Fibroblast of peridontal ligament (primary cell): ENCODE data around the gene SMIM21.
A peak's percentile ranks its signal among the peaks of the same experiment; 100 is the strongest.

Experiments used
- DNase-seq: peaks from one replicate; pipeline ENCODE4 v3.0.0-alpha.2; 2010; ENCODE audit errors: extremely low read depth

Gene SMIM21

DNA sequence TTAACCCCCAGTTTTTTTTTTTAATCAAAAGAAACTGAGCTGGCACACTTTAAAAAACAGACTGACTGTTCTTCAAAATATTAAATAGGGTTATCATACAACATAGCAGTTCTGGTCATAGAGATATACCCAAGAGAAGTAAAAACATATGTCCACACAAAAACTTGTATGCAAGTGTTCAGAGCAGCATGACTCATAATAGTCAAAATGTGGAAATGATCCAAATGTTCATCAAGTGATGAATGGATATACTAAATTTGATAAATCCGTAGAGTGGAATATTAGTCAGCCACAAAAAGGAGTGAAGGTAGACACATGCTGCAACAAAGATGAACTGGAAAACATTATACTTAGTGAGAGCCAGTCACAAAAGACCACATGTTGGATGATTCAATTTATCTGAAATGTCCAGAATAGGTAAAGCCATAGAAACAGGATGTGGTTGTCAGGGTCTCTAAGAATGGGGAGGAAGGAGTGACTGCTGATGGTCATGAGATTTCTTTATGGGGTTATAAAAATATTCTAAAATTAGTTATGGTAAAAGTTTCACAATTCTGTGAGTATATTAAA is 5.1 kb downstream of the SMIM21 start:
- DNase-seq = peak; percentile 24

DNA sequence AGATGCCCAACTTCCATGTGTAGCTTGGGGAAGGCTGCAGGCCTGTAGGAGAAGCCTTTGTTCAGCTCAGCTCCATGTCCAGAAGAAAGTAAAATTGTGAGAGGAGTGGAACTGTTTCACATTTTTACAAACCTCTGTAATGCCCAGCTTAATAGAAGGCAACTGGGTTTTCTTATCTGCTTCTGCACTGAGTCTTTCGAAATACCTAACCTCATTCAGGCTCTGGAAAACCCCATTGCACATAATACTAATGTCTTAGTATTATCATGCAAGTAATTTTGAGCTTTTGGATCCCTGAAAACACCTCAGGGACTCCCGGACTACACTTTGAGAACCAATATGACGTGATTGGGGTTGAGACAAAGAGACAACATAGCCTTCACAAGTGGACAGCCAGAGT is 5.8 kb downstream of the SMIM21 start:
- no peak for DNase-seq

DNA sequence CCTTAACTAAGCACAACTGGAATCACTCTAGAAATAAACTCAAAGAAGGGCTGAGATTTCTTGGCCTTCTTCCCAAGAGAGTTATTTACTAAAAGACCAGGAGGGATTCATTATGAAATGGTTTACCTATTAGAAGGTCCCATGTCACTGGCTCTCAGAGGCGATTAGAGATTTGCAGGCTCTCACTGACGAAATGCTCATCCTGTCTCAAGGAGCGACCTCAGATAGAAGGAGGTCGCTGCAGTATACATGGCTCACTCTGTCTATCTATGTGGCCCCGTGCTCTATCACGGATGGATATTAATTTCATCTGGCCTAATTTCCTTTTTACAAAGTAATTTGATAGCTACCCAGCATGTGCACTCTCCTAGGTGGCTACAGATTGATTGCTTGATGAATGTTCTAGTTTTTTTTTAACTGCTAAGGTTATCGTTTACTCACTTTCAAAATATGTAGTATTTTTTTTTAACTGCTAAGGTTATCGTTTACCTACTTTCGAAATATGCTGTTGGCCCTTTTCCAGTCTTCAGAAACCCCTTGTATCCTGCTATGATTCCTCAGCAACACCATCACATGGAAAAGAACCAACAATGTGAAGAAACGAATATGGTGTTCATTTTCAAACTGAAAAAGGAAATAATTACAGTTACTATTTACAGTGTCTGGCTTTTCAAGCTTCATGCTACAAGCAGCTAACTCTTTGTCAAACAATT is 9.1 kb downstream of the SMIM21 start:
- DNase-seq = no peak

DNA sequence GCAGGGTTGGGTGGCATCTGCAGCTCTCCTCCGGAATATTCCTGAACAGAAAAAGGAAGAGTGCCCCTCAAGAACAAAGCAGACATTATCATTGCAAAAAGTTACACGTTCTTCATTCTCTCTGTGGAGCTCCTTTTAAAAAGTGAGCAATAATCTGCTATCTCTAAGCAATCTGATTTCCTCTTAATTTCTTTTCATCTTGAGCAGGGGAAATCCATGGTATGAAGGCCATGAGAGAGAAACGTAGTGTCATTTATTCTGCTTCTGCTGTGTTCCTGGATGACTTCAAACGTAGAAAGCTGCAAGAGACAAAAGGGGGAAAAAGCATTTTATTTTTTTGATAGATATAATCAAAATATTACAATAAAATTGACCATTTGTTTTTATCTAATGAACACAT is 16.9 kb downstream of the SMIM21 start:
- DNase-seq = no peak

DNA sequence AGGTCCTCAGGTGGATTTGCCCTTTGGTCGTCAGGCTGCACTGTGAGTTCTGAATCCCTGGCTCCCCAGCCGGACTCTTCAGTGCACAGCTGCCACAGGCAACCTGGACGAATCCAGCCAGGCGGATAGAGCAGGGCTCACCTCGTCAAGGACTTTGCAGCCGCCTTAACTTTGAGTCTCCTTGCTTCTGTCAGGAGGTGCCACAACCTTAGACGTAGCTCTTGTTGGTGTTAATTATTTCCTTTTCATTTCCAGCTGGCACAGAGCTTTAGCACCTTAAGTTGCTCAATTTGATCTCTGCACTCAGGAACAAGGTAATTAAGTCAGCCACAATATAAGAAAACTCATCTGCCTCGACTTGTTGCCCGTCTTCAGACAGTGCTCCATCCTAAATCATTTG is 17.7 kb downstream of the SMIM21 start:
- DNase-seq = no peak

DNA sequence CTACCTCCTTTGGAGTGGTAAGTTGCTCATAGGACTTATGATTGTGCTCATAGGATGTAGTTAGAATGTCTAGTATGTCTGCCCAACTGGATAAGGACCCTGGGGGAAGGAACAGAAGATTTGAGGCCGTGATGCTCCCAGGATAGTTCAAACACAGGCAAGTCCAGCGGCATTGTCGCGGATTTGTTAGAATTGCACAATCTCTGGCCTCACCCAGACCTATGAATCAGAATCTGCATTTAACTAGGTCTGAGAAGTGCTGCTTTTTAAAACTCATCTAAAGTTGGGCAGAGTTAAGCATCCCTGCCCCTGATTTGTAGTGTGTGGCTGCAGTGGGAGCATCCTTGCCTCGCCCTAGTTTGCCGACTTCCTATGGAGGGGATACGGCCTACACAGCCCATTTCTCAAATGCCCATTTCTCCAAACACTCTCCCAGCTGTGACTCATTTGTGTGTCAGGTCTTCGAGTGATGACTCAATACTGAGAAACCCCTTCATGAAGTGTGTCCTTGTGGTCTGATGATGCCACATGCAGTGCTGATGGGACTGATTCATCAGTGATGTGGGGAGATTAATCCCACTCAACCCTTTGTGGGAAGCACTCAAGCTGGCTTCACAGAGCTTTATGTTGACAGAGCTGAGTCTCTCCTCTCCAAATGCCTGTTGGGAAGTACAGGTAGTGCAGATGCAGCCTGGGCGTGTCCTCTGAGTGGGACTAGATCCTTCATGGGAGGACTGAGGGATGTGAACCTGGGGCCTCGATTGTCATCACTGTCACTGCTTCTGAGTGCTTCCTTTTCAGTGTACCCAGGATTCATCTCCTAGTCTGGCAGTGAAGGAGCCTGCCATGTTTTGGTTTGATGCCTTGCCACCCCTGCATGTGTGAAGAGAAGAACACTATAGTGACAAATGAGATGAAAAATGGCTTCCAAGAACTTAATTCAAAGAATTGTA is 18.7 kb downstream of the SMIM21 start:
- peak; percentile 95 for DNase-seq

DNA sequence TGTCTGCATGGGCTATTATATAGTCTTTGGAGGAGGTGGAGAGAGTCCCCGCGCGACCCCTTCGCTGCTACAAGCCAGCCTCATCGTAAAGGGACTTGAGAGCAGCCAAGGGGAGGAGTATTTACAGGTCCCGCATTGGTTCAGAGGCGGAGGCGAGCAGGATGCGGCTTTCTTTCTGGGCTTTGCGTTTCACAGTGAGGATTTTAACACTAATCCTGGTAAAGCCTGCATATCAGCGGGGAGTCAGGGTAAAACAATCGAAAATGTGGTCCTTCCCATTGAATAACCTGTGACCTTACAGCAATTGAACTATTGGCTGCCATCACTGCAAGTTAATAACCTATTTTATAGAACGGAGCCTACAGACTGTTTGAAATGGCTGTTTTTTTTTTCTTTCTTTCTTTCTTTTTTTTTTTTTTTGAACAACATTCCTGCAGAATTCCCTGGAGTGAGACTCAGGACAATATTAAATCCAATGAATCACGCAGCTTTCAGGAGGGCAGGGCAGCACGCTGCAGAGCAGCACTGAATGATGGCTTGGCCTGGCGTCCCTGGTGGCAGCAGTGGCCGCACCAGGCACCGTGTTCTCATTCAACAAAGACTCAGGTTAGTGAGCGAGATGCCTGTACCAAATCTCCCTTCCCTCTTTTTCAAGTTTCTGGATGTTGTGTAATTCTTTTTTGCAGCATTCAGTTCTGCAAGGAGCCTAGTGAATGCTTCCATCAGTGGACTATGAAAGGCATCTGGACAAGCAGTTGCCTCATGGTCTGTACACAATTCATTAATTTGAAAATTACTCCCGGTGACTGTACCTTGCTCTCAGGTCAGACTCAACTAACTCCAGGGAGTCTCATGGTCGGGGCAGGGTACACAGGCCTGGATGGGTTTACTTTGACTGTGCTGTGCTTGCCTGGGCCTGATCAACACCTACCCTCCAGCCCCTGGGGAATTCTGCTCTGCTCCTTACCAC is 19.8 kb downstream of the SMIM21 start:
- peak; percentile 58 for DNase-seq

DNA sequence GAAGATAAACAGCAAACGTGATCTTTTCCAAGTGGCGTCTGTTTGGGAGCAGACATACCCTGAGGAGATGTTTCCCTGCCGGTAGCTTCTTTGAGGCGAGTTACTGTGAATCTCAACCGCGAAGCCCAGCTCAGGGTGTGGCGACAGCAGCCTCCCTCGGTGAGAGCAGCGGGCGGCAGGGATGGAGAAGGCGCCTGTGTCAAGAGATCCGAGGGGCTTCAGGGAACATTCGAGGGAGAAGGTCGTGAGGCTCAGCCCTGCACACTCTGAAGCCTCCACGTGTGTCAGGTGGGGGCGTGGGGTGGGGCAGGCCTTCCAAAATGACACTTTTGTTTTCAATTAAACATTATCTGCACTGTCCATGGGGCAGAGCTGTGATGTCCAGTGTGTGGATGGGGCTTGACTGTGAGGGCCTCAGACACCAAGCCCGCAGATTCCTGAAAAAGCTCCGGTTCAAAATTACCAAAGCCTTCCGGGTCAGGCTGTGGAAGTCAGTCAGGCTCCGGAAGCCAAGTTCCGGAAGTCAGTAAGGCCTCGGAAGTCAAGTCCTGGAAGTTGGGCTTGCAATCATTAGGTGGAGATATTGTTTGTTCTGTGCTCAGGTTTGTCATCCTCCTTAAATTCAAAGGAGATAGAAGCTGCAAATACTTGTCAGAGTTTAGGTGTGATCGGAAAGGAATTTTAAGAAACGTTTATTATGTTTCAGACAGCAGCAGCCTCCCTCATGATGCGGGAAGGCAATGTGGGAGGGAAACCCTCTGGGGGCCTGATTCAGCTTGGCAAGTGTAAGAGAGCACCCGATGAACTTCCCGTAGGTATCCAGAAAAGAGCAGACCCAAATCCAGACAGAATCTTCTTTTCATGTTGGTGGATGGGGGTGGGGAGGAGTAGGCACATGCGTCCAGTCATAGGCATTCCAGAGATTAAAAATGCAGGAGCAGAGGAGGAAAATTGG is 20.7 kb downstream of the SMIM21 start:
- DNase-seq = no peak

DNA sequence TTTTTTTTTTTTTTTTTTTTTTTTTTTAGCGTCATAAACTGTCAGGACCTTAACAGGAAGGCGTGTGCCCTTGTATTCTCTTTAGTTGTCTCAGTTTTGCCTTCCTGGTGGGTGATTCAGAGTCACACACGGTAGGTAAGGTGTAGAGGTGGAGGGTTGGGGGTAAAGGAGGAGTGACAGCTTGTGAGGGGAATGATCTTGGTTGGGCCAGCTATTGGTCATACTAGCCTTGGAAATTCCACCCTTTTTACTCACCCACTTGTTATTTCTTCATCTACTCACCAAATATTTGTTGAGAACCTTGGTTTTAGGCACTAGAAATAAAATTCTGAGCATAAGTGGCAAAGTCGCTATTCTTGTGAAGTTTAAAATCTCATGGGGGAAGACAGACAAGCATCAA is 22.2 kb downstream of the SMIM21 start:
- no peak for DNase-seq

DNA sequence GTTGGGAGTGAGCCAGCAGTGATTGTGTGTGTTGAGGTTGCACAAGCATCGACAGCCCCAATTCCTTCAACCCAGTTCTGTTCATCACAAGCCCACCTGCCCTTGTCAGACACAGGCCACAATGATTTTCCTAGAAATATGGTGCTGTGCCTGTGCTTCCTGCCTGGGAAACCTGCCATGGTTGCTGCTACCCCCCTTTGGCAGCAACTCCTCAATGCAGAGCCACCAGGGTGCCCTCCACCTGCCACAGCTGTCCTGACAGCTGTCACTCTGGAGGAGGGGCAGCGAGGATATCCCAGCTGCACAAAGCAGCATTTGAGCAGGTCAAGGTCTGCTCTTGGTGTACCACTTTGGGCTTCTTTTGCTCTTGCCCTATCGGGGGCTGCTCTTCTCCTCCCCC is 27.1 kb downstream of the SMIM21 start:
- DNase-seq = no peak

DNA sequence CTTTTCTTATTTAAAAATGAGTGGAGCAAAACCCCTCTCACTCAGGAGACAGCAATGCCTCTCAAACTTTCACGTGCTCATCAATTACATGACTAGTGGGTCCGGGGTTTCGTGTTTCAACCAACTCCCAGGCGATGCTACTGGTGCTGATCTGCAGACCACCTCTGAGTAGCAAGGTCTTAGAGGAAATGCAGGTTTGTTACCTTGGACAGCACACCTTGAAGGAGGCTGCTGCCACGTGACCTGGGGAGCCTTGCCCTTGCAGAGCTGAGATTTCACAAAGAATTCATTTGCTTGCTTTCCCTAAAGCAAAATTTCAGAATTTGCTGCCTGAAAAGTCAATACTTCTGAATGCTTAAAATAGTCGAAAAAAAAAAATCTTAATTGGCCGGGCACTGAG is 32.4 kb downstream of the SMIM21 start:
- DNase-seq = no peak

DNA sequence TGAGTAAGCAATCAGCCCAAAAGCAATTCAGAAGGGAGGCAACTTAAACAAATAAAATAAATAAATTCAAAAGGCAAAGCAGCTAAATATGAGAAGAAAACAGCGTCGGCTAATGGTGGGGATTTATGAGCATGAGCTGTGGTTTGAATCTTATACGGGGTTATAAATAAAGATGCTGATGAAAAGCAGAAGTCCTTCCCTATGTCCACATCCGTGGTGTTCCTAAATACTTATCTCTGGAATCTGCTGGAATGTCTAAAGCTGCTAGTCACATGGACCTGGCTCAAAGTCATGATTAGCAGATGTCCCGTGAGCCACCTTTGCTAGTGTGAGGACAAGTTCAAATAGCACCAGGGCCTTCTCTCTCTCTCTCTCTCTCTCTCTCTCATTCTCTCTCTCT is 33.8 kb downstream of the SMIM21 start:
- peak; percentile 12 for DNase-seq

DNA sequence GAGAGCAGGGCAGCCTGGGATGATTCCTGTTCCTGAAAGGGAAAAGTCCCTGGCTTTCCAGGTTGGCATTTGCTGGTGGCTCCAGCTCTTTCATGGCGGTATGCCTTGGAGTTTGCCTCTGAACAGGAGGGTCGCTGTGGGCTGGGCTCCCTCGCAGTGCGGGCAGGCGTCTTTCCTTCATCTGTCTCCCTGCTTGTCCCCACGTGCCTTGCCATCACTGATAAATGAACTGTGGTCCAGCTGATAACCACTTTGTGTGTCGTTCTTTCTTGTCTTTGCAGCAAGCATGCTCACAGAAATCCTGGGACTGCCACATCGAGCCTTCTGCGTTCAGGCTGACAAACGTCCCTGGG is 35.3 kb downstream of the SMIM21 start:
- no peak for DNase-seq

DNA sequence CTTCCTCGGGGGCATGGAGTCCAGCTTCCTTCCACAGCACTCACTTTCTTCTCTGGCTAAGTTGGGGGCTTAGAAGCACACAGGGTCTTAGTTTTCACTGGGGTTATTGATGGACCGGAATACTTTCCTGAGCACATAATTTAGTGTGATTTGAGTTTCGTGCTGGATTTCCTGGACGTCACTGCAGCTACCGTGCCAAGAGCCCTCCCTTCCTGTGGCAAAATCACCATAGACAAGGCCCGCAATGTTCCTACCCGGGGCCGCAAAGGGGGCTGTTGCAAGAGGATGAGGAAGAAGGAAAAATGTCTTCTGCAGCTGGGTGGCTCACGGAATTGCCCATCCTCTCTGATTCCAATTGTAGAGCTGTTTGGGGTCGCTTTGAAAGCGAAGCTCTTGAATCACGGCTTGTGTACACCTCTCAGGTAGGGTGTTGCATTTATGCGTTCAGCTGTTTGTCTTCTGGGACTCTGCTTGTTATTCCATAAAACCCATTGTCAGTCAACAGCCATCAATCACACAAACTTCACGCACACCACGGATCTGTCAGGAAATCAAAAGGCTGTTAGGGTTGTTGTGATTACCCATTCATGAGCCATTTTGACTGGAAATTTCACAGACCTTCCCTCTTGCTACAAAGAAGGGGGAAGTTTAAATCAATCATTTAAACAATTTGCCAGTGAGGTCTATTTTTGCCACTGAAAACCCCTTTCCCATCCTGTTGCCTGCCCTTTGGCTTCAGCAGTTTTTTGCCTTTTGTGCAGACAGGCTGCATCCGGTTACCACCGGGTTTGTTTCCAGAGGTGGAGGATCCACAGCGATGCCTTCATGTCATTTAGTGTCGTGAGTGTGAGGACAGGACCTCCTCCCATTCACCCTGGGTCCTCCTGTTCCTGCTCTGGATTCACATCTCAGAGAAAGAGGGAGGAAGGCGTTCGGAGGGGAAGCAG is 36.0 kb downstream of the SMIM21 start:
- no peak for DNase-seq

DNA sequence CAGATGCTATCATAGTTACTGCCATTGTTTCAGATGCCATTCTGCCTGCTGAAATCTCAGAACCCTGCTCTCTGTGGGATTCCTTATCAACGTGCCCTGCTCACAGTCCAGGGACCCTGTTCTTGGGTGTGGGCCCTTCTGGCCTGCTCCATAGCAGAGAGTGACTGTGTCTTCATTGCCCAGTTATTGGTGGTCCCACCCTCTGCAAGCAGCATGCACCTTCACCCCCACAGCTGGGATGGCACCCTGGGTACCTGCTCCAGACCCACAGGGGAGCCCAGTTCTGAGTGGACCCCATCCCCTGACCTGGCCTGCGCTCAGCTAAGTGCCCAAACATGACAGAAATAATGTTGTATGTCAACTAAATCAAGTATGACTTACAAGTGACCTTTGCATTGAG is 36.6 kb downstream of the SMIM21 start:
- no peak for DNase-seq

DNA sequence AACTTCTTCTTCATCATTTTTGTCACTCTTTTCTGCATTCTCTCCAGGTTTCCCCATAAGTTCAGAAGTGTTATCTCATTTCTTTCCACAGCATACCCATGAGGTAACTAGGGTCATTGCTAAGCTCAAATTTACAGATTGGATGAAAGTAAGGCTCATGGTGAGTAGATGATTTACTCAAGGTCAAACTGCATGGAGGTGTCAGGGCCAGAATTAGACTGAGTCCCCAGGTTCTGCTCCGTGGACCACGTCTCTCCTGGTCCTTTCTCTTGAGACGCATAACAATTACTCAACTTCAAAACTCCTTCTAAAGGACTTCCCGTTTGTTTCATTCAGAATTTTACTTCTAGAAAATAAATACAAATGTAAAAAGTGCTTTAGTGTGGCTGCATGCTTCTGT is 43.4 kb downstream of the SMIM21 start:
- no peak for DNase-seq

DNA sequence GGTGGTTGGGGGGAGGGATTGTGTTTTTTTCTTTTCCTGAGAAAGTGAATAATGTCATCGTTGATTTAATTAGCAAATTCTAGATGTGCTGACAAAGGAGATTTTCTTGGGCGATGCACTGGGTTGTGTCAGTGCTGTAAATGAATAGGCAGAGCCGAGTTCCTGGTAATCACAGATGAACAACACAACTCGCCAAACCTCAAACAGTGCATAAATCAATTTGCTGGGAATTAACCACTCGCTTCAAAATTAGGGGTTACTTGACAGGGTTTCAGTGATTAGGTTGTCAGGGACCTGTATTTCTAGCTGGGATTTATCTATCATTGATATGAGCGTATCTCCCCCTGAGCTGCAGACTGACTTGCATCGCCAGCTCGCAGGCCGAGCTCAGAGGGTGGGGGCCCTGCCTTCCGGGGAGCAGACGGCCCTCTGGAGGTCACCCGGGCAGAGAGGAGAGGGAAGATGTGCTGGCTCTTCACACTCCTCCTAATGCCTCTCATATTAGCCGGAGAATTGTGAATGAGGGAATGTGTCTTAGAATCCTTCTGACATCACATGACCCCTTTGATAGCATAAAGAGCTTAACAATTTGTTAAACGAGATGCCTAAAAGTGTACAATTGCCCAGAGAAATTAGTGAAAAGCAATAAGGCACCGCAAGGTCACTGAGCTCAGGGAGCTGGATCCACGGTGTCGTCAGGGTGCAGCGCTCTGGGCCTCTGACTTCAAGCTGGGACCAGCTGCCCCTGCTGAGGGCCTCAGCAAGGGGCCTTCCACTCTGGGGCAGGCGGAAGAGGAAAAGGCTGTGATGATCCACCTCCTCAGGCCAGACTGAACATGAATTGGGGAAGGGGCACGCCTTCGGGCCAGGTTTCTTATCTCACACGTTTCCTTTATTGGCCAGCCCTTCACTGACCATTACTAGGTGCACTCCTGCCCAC is 48.9 kb downstream of the SMIM21 start:
- no peak for DNase-seq

DNA sequence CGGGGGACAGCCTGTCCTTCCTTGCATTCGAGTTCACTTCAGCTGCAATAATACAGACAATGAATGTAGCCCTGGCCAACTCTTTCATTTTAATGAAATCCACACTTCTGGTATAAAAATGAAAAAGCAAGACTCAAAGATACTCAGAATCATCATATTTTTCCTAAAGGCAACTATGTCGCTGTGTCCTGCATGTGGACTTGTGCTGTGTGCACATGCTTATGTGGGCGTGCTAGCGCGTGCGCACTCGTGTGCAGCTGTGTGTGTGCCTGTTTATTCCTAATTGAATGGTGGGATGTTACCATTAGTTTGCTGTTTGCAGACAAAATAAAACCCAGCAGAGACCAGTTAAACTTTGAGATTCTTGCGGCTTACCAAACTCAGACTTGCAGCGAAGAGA is 49.6 kb downstream of the SMIM21 start:
- DNase-seq = no peak
